ENCODE results near the gene DISP1.

DISP1 gene, protein sequence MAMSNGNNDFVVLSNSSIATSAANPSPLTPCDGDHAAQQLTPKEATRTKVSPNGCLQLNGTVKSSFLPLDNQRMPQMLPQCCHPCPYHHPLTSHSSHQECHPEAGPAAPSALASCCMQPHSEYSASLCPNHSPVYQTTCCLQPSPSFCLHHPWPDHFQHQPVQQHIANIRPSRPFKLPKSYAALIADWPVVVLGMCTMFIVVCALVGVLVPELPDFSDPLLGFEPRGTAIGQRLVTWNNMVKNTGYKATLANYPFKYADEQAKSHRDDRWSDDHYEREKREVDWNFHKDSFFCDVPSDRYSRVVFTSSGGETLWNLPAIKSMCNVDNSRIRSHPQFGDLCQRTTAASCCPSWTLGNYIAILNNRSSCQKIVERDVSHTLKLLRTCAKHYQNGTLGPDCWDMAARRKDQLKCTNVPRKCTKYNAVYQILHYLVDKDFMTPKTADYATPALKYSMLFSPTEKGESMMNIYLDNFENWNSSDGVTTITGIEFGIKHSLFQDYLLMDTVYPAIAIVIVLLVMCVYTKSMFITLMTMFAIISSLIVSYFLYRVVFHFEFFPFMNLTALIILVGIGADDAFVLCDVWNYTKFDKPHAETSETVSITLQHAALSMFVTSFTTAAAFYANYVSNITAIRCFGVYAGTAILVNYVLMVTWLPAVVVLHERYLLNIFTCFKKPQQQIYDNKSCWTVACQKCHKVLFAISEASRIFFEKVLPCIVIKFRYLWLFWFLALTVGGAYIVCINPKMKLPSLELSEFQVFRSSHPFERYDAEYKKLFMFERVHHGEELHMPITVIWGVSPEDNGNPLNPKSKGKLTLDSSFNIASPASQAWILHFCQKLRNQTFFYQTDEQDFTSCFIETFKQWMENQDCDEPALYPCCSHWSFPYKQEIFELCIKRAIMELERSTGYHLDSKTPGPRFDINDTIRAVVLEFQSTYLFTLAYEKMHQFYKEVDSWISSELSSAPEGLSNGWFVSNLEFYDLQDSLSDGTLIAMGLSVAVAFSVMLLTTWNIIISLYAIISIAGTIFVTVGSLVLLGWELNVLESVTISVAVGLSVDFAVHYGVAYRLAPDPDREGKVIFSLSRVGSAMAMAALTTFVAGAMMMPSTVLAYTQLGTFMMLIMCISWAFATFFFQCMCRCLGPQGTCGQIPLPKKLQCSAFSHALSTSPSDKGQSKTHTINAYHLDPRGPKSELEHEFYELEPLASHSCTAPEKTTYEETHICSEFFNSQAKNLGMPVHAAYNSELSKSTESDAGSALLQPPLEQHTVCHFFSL (N-terminal part only)

DNA sequence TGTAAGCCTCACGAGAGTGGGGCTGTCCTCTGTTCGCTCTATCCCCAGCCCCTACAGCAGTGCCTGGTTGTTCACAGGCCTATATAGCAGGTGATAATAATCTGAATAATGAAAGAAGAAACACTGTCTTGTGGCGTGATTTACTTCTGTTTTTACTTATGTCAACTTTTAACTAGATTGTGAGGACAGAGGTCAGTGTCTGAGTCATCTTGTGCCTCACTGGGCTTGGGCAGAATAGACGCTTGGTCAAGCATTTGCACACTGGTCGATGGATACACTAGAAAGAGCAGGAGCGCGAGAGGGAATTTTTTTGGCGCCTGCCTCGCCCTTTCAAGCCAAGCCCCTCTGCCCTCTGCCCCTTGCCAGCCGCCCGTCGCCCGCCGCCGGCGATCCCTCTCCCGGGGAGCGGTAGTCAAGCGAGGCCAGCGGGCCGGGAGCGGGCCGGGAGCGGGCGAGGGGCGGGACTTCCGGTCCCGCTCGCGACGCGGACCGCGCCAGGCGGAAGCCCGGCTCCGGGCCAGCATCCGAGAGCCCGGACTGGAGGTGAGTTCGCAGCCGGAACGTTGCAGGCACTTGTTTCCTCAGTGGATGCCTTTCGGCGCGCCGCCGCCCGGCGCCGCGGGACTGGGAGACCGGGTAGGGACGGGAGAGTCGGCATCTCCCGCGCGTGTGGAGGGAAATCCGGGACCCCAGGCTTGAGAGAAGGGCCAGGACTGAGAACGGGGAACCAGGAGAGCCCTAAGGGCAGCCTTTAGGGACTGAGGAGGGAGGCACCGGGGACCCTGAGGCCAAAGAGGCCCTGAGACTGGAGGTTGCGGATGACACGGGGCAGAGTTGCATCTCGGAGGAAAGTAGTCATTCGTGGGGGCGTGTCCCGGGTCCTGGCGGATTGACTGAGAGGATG is at the start of gene DISP1:
Gene DISP1, plus strand, starts transcription at position 504 of the 904 bp plus-strand sequence. CDS start 127,785 bp downstream, outside the sequence.
- peak; percentile 54 to 69 for DNase-seq (ENCODE audit: low read depth in 2 of 2)

DNA sequence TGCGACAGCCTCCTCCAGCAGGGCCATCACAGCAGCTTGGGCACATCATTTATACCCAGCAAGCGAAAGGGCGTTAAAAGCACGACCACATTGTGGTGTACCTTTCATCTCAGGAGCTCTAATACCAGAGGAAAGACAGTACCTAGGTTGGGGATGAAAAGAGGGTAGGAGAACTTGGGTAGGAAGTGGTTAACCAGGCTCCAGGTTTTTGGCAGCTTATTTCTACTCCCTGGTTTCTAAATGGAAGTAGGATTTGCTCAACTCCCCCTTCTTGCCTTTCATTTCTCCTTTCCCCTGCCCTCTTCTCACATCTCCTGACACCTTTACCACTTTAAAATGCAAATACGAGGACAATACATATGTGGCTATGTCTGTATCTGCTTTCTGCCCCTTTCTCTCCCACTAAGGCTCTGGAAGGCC is 47.7 kb upstream of the DISP1 start:
- DNase-seq (ENCODE audit: low read depth in 2 of 2), result no peak

DNA sequence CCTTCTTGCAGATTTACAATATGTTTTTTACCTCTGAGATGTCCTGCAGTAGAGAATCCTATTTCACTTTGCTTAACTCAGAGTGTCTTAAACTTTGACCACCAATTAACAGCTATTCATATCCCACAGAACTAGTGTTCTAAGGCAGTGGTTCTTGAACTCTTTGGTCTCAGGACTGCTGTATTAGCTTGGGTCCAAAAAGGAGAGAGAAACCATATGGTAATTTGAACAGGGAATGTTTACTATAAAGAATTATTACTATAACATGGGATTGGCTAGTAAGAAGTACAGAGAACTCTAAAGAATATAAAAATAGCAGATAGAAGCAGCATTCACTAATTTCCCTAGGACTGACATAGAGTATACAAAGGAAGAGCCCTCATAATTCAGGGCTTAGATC is 46.2 kb upstream of the DISP1 start:
- no peak for DNase-seq (ENCODE audit: low read depth in 2 of 2)

DNA sequence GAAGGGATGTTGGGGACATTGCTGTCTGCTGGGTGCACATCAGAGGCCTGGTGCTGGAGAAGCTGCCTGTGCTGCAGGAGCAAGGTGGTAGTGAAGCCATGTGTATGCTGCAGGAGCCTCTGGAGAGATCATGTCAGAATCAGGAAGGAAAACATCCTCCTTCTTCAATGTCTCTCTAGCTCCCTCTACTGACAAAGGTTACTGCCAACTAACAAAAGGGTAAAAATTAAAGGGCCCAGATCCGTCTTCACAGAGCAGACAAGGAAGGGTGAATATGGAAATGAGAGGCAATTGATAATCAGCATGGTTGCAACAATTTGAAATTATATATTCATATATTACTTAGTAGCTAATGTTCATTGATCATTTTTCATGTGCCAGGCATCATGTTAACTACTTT is 45.7 kb upstream of the DISP1 start:
- DNase-seq (ENCODE audit: low read depth in 2 of 2), result no peak

DNA sequence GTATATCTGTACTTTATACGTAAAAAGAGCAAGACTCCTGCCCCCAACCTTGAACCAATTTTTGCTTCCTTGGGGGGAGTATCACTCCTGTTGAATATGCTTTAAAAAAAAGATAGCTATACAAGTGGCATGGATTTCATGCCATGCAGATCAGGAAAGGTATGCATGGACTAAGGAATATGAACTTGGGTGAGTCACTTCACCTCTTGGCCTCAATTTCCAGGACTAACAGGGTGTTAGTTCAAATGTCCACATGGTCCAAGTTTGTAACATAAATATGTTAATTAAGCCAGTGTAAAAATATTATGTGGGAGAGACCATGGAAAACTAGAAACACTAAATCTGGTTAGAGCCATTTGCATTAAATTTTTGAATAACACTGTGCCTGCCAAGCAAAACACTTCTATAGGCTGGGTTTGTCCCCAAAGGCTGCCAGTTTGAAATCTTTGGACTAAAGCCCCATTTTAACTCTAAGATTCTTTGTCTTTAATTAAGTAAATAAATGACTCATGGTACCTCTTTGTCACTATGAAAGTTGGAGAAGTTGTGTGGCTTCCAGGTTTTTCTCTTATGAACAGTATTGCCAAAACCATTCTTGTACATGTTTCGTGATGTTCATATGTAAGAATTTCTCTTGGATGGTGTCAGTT is 44.7 kb upstream of the DISP1 start:
- DNase-seq (ENCODE audit: low read depth in 2 of 2), result no peak

DNA sequence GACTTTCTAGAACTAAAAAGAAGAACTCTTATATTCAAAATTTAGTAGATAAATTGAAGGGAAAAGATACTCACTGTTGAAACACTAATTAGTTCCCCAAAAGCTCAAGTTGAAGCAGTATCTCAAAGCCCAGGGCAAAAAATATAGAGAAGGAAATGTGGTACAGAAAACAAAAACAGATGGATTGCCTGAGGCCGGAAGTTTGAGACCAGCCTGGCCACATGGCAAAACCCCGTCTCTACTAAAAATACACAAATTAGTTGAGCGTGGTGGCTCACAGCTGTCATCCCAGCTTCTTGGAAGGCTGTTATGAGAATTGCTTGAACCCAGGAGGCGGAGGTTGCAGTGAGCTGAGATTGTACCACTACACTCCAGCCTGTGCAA is 41.9 kb upstream of the DISP1 start:
- no peak for DNase-seq (ENCODE audit: low read depth in 2 of 2)

DNA sequence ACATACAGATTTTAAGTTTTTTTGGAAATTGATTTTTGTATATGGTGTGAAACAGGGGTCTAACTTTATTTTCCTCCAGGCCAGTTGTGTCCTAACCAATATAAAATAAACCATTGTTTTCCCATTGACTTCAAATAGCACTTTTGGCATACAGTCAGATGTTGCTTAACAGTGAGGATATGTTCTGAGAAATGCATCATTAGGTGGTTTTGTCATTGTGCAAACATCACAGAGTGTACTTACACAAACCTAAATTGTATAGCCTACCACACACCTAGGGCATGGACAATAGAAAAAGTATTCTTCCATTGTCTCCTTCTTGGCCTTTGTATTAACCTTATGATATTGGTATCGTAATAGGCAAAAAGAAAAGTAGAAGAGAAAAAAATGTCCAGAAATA is 37.4 kb upstream of the DISP1 start:
- no peak for DNase-seq (ENCODE audit: low read depth in 2 of 2)

DNA sequence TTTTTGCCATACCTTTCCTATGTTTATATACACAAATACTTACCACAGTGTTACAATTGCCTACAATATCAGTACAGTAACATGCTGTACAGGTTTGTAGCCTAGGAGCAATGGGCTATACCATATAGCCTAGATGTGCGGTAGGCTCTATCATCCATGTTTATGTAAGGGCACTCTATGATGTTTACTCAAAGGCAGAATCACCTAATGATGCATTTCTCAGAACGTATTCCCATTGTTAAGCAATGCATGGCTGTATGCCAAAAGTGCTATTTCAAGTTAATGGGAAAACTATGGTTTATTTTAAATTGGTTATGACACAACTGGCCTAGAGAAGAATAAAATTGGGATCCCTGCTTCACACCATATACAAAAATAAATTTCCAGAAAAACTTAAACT is 36.9 kb upstream of the DISP1 start:
- no peak for DNase-seq (ENCODE audit: low read depth in 2 of 2)

DNA sequence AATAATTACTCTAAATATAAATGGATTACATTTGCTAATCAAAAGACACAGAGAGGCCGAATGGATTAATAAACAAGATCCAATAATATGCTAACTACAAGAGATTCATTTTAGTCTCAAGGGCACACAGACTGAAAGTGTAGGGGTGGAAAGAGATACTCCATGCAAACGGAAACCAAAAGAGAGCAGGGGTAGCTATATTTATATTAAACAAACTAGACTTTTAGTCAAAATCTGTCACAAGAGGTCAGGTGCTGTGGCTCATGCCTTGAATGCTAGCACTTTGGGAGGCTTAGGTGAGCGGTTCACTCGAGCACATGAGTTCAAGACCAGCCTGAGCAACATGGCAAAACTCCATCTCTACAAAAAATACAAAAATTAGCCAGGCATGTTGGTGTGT is 33.6 kb upstream of the DISP1 start:
- DNase-seq (ENCODE audit: low read depth in 2 of 2), result no peak

DNA sequence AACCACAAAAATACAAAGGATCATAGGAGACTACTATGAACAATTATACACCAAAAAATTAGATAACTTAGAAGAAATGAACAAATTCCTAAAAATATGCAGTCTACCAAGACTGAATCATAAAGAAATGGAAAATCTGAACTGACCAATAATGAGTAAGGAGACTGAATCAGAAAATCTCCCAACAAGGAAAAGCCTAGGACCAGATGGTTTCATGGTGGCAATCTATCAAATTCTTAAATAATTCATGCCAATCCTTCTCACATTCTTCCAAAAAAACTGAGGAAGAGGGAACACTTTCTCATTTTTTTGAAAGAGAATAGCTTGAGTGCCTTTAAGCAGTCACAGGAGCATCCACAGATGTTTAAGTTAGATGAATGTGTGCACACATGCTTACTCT is 31.8 kb upstream of the DISP1 start:
- no peak for DNase-seq (ENCODE audit: low read depth in 2 of 2)

DNA sequence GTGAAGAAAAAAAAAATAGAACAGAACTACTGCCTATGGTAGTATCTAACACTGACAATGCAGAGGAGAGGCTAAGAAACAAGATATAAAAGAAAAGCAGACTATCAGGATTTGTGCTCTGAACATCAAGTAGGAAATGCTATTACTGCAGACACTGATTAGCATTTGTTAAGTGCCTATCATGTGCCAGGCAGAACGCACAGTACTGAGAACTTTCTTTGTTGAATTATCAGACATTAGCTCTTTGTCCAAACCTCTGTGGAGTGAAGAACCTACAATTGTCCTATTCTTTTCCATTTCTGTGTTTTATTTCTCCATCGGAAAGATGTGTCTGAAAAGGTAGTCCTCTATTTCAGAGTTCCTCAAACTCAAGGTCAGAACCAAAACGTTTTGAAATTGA is 30.5 kb upstream of the DISP1 start:
- DNase-seq (ENCODE audit: low read depth in 2 of 2), result no peak

DNA sequence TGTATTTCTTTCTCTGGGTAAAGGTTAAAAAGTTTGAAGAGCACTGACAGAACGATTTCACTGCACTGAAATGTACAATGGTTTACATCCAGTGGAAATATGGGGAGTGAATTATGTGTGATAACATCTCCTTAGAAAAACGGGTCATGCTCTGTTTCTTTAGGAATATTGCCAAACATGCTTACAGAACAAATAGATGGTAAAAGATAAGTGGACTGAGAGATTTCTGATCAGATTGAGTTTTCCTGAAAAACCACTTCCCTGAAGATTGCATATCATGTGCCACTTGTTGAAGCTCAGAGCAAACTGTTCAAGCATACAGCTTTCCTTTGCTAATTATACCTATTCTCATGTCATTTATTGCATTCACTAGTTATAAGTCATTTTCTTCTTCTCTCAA is 29.9 kb upstream of the DISP1 start:
- no peak for DNase-seq (ENCODE audit: low read depth in 2 of 2)

DNA sequence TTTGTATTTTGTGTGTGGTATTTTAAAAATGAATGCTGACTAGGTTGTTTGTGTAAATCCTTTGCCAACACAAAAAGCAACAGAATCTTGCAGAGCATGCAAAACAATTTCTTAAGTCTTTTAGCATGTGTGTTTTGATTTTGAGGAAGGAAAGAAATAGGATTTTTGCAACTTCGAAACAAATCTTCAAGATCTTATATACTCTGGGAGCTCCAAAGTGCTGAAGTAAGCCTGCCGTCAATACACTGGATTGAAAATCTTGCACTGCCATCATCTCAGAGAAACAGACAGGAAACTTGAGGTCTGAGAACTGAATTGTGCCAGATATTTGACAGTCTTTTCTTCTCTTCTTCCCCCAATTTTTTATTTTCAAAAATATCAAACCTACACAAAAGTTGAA is 29.3 kb upstream of the DISP1 start:
- no peak for DNase-seq (ENCODE audit: low read depth in 2 of 2)

DNA sequence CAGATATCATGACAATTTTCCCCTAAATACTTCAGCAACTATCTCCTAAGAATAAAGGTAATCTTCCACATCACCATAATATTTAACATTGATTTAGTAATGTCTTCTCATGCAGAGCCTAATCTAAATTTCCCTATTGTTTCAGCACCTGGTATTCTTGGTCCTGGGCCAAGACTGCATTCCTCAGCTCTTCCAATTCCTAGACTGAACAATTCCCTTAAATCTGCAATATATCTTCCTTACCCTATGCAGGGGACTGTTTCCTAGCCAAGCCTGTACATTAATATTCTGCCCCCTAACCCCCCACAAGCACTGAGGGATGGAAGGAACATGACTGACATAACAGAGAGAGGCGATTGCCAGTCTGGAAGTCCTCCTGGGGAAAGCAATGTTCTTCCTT is 28.7 kb upstream of the DISP1 start:
- DNase-seq (ENCODE audit: low read depth in 2 of 2), result no peak

DNA sequence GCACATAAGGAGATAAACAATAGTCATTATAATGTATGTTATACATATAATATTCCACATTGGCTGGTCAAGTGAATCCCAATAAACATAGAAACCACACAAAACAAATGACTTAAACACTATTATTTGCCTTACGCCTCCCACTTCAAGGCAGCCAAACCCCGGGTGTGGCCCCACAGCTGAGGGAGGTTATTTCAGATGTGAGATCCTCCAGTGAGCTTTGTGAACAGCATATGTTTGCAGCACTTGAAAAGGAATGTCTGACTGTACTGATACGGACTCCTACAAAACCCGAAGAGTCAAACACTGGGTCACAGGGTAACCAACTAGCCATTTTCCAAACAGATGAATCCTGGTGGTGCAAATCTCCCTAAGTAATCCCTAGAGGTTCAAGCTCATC is 27.1 kb upstream of the DISP1 start:
- DNase-seq (ENCODE audit: low read depth in 2 of 2), result no peak

DNA sequence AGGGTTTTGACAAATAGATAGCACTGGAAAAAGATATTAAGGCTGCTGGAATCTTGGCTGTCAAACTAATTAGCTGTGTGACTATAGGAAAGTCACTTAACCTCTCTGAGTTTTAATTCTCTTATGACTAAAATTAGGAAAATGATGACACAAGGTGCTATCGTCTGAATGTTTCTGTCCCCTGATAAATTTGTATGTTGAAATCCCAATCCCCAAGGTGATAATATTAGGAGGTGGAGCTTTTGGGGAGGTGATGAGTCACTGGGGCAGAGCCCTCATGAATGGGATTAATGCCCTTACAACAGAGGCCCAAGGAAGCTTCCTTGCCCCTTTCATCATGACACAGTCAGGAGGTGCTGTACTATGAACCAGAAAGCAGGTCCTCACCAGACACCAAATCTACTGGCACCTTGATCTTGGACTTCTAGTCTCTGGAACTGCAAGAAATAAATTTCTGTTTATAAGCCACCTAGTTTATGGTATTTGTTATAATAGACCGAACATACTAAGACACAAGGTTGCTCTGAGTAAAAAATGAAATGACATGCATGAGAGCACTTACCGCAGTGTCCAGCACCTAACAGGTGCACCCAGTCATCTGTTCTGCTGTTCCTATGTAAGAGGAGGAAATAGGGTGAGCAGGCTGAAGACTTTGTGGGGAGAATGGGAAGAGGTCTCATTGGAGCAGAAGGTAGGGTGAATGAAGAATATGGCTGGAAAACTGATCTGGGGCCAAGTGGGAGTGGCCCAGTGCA is 26.3 kb upstream of the DISP1 start:
- DNase-seq (ENCODE audit: low read depth in 2 of 2), result no peak

DNA sequence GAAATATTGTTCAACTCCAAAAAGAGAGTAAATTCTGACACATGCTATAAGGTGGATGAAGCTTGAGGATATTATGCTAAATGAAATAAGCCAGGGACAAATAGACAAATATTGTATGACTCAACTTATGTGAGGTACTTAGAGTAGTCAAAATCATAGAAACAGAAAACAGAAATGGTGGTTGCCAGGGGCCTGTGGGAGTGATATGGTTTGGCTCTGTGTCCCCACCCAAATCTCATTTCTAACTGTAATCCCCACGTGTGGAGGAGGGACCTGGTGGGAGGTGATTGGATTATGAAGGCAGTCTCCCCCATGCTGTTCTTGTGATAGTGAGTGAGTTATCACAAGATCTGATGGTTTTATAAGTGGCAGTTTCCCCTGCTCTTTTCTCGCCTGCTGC is 24.7 kb upstream of the DISP1 start:
- DNase-seq (ENCODE audit: low read depth in 2 of 2), result no peak

DNA sequence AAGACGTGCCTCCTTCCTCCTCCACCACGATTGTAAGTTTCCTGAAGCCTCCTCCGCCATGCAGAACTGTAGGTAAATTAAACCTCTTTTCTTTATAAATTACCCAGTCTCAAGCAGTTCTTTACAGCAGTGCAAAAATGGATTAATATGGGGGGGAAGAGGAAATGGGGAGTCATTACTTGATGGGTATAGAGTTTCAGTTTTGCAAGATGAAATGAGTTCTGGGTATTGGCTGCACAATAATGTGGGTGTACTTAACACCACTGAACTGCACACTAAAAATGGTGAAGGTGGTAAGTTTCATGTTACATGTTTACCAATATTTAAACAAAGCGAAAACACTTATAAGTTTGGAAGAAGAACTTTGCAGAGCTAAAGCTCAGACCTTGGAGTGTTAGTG is 24.3 kb upstream of the DISP1 start:
- DNase-seq (ENCODE audit: low read depth in 2 of 2), result no peak

DNA sequence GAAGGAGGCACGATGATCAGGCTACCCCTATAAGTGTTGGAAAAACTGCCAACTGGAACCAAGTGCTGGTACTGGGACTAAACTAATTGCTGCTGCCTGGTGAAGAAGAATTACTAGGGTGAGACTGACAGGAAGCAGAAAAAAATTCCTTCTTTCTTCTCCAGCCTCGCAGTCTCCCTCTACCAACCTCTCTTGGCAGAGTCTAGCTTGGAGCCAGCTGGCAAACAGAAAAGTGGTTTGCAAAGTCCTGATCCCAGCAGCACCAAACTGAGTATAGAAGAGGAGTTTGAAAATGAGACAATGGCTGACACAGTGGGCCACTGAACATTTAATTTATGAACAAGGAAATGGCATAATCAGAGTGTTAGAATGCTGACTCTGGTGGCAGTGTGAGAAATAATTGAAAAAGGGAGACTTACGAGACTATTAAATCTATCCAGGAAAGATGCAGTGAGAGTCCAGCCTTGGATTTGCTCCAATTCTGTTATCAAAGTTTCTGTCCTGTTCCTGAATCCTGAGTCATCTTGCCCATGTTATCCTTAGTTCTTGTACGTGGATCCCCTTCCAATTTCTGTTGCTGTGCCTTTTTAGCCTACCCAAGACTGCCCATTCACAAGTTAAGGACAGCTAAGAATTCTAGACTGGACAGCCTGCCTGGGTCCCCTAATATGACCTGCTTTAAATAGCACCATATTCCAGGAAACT is 23.7 kb upstream of the DISP1 start:
- no peak for DNase-seq (ENCODE audit: low read depth in 2 of 2)
